AG08395 (cell line): ENCODE results near the gene MYG1.
A peak's percentile ranks its signal among the peaks of the same experiment; 100 is the strongest.

Experiments used
- DNase-seq: peaks from one replicate; pipeline ENCODE4 v3.0.0; 2012; ENCODE audit warnings: mixed read lengths, low spot score

MYG1 gene, protein sequence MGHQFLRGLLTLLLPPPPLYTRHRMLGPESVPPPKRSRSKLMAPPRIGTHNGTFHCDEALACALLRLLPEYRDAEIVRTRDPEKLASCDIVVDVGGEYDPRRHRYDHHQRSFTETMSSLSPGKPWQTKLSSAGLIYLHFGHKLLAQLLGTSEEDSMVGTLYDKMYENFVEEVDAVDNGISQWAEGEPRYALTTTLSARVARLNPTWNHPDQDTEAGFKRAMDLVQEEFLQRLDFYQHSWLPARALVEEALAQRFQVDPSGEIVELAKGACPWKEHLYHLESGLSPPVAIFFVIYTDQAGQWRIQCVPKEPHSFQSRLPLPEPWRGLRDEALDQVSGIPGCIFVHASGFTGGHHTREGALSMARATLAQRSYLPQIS

DNA sequence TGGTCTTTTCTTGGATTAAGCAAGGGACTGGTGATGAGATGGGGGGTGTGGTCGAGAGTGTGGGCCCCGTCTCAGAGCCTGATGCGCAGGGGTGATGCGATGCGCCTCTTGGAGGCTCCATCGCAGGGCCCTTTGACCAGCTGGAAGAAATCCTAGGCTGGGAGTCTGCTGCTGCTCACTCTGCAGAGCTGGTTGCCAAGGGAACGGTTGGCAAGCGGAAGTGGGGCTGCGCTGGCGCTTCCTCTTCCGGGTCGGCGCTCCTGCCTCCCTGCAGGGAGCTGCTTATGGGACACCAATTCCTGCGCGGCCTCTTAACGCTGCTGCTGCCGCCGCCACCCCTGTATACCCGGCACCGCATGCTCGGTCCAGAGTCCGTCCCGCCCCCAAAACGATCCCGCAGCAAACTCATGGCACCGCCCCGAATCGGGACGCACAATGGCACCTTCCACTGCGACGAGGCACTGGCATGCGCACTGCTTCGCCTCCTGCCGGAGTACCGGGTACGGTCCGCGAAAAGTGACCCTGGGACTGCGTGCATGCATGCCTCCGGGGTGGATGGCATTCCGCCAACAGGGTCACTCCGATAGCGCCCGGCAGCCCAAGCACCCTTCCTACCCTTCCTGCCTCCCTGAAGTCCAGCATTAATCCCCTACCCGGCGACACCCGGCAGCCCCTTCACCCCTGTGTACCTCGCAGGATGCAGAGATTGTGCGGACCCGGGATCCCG, at the start of gene MYG1:
Gene MYG1, plus strand, starts transcription at position 242 of the 727 bp plus-strand sequence. Its CDS starts 43 bp downstream, at position 285.
- peak; percentile 85 for DNase-seq

DNA sequence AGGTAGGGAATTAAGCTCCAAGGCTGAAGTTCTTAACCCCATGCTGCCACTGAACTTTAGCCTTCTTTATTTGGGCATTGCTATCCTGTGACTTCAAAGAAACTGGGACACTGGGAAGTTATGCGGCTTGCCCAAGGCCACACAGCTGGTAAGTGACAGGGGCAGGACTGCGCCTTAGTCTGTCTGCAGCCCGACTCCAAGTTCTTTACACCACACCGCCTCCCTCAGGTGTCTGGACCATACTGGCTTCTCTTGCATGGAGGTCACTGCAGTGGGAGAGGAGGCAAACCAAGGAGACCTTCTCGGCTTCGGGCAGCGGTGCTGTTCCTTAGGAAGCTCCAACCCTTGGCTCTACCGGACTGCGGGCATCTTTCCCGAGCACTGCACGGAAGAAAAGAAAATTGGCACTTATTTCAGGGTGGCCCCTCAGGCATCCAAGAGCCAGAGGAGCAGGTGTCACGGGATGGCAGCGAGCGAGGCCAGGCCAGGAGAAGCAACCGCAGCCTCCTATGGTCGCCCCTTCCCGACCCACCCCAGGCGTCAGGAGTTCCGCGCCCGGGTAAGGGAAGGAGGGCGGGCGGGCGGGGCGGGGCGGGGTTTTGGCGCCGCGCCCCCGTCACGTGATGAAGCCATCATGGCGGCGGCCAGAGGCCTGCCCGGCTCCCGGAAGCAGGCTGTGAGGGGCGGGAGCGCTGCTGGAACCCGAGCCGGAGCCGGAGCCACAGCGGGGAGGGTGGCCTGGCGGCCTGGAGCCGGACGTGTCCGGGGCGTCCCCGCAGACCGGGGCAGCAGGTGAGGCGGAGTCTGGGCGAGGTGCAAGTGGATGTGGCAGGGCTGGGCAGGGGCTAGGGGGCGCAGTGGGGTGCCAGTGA, 47.8 kb upstream of the MYG1 start:
- DNase-seq, result peak; percentile 93

DNA sequence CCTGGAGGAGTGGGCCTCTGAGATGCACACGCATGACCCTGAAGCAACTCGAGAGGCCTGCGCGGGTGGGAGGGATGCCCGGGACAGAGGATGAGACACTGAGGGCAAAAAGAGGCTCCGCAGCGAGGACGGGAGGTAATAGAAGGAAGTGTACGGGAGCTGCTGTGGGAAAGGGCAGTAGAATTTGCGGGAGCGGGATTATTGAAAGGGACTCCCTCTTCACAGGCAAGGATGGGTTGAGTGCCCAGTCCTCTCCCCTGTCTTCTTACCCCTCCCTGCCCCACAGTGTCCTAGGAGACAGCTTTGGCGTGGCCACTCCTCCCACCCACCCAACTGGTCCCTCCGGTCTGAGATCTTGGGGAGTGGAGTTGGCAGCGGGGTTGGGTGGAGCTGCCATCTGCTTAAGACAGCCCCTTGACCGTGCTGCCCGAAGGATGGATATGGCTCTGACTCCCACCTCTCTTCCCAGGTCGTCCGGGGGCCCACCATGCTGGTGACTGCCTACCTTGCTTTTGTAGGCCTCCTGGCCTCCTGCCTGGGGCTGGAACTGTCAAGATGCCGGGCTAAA, 47.1 kb upstream of the MYG1 start:
- DNase-seq, result peak; percentile 35

DNA sequence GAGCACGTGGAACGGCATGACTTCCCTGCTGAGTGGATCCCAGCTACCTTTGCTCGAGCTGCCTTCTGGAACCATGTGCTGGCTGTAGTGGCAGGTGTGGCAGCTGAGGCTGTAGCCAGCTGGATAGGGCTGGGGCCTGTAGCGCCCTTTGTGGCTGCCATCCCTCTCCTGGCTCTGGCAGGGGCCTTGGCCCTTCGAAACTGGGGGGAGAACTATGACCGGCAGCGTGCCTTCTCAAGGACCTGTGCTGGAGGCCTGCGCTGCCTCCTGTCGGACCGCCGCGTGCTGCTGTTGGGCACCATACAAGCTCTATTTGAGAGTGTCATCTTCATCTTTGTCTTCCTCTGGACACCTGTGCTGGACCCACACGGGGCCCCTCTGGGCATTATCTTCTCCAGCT, 46.2 kb upstream of the MYG1 start:
- DNase-seq, result no peak

DNA sequence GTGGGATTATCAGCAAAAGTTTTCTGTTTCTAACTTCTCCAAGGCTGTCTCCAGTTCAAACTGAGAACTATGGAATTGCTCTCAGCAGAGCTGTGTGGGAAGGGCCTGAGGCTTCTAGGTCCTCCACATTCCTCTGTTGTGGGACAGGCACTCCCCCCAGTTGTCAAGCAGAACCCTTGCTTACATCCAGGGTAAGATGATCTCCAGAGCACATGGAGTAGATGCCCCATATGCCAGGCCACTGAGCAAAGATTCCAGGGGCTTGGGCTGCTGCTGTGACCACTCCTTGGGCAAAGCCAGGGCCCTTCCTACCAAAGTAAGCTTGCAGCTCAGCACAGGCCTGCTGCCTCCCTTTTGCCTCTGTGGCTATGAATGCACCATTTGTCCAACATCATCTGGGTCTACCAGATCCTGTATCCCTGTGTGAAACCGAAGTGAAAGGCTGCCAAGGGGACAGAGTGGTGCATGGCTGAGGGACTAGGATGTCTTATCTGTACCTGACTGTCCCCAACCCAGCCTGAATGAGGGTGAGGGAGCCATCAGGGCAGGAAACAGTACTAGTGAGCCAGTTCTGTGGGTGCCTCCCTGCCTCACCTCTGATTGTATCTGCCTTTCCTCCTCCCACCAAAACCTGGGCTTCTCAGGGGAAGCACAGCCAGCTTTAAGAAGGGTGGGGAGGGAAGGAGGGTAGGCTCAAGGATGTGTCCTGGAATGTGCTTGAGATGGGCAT, 44.5 kb upstream of the MYG1 start:
- no peak for DNase-seq

DNA sequence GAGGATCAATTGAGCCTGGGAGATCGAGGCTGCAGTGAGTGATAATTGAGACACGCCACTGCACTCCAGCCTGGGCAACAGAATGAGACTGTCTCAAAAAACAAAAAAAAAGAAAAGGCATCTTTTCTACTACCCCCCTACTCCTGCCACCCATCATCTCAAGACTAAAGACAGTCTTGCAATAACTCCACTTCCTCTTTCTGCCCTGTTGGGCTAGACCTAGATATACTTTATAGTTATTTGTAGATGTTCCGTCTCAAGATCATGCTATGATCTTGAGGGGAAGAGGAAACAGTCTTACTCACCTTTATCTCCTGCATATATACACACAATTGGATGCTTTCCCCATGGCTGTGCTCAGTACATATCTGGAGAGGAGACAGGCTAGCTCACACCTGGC, 43.5 kb upstream of the MYG1 start:
- no peak for DNase-seq

DNA sequence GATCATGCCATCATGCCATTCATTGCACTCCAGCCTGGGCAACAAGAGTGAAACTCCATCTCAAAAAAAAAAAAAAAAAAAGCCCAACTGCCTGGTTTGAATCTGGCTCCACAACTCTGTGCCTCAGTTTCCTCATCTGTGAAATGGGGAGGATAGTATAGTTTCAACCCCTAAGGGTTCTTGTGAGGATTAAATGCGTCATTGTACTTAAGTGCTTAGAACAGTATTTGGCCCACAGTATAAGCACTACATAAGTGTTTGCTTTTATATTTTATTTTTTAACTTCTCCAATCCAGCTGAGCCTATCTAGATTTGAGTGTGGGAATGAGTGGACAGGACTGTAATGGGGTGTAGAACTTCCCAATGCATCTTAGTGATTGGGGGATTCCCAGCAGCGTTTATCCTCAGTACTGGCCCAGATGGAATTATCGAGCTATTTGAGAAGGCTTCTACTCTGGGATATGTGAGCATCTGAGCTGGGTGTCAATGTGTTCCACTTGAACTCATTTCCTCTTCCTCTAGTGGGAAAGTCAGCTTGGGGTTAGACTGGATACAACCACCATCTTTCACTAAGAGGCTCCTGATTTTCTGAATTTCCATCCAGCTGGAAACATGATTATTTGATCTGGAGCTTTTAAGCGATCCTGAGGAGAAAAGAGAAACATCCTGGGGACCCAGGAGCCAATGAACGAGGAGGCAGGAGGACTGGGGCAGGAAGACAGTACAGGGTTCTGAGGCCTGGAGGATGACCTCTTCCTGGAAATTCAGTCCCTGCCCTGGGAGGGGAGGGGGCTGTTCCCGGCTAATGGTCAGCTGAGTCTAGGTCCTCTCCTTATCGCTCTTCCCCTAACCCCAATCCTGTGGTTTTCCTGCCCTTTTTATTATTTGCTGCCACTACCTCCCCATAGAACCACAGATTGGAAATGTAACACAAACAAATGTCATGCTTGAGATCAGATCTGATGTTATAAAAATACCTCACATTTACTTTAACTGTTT, 40.7 kb upstream of the MYG1 start:
- no peak for DNase-seq

DNA sequence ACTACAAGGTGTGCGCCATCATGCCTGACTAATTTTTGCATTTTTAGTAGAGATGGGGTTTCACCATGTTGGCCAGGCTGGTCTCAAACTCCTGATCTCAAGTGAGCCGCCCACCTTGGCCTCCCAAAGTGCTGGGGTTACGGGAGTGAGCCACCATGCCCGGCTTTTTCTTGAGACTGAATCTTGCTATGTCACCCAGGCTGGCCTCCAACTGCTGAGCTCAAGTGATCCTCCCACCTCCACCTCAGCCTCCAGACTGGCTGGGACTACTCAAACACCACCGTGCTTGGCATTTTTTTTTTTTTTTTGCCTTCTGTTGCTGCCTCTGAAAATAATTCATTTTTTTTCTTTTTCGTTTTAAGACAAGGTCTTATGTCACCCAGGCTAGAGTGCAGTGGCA, 39.6 kb upstream of the MYG1 start:
- no peak for DNase-seq

DNA sequence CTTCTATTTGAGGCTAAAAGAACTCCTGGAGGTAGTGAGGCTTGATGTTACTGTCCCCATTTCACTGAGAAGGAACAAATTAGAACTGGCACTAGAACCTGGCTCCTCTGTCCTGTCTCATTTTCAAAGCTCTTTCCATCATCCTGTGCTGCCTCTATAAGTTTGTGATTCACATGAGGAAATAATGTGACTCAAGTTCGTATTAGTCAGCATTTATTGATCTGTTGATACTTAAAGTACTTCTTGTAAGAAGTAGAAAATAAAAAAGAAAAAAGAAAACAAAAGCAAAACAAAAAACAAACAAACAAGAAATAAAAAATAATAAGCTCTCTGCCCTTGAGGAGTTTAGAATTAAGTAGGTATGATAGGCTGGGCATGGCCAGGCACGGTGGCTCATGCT, 33.7 kb upstream of the MYG1 start:
- no peak for DNase-seq

DNA sequence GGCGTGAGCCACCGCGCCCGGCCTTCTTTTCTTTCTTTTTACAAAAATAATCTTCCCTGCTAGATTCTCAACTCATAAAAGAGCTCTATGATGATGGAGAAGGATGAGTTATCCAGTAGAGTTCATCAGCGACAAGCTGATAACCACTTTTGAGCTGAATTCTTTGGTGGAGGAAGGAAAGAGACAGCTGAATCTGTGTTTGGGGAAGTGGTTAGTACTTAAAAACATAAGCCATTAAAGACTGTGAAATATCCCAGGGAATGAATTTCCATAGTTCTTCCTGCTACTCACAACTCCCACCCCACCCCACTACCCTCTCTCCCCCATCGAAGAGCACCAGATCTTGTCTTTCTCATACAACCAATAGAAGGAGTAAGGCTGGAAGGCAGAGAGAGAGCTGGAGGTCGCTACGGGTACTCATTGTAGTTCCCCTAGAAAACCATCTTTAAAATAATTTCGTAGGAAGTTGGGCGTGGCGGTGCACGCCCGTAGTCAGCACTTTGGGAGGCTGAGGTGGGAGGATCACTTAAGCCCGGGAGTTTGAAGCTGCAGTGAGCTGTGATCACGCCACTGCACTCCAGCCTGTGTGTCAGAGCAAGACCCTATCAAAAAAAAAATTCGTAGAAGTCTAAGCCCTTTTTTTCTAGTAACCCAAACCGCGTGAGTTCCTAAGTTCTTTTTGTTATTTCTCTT, 32.0 kb upstream of the MYG1 start:
- DNase-seq, result no peak

DNA sequence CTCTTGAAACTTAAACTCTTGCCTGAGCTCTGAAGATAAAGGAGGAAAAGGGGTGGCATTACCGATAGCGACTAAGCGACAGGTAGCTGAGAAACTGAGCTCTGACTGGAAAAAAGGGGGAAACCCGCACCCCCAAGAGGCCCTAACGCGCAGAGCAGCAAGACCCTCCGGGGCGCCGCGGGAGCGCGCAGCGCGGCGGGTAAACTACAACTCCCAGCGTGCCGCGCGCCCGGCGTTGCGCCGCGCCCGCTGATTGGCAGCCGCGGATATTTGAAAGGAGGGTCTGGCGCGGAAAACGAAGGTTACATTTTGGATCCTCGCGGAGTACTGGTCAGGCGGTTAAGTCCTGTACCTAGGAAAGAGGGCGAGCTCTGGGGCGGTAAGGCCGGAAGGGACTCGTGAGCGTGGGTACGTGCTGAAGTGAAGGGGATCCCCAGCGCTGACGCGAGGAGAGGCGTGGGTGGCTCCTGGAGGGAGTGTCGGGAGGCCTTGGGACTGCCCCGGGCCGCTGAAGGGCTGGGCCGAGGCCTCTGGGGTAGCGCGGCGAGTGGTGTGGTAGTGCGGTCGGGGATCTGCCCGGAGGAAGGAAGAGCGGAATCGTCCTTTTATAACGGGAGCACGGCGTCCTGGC, 31.4 kb upstream of the MYG1 start, which contains the start of gene ESPL1:
Gene ESPL1, plus strand, starts transcription at position 301 of the 631 bp plus-strand sequence. CDS start 468 bp downstream, outside the sequence.
- DNase-seq, result peak; percentile 81

DNA sequence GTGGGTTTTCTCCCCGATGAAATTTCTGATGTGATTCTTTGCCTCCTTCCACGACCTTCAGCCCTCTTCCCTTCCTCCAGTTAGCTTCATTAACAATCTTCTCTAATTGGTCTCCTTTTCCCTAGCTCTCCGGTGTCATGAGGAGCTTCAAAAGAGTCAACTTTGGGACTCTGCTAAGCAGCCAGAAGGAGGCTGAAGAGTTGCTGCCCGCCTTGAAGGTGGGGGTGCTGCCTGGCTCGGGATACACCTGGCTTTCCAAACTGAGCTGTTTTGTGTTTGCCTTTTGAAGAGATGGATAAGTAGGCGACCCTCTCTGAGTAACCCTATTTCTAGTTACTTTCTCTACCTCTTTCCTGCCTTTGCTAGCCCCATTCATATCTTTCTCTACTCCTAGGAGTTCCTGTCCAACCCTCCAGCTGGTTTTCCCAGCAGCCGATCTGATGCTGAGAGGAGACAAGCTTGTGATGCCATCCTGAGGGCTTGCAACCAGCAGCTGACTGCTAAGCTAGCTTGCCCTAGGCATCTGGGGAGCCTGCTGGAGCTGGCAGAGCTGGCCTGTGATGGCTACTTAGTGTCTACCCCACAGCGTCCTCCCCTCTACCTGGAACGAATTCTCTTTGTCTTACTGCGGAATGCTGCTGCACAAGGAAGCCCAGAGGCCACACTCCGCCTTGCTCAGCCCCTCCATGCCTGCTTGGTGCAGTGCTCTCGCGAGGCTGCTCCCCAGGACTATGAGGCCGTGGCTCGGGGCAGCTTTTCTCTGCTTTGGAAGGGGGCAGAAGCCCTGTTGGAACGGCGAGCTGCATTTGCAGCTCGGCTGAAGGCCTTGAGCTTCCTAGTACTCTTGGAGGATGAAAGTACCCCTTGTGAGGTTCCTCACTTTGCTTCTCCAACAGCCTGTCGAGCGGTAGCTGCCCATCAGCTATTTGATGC, 30.6 kb upstream of the MYG1 start:
- peak; percentile 20 for DNase-seq

DNA sequence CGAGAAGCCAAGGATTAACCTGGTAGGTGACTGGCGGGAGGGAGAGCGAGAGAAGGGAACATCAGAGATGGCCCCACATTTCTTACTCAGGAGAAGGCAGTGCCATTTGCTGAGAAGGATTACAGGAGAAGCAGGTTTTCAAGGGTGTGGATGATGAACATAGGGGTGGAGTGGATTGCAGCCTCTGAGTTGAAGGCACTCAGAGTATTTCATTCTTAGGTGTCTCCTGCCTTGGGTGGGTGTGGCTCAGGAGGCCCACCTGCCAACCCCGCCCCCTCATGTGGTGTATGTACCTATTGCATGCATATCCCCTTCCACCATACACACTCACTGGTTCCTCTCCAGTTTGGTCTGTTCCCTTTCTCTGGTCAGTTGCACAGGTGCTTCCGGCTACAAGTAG, 25.1 kb upstream of the MYG1 start:
- no peak for DNase-seq

DNA sequence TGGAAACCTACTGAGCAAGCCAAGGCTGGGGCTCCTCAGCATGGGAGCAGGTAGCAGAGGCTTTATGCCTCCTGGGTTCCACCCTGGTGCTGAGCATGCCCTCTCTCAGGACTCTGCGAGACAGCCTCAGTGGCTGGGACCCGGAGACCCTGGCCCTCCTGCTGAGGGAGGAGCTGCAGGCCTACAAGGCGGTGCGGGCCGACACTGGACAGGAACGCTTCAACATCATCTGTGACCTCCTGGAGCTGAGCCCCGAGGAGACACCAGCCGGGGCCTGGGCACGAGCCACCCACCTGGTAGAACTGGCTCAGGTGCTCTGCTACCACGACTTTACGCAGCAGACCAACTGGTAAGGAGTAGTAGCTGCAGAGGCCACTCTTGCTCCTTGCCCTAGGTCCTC, 23.0 kb upstream of the MYG1 start:
- no peak for DNase-seq

DNA sequence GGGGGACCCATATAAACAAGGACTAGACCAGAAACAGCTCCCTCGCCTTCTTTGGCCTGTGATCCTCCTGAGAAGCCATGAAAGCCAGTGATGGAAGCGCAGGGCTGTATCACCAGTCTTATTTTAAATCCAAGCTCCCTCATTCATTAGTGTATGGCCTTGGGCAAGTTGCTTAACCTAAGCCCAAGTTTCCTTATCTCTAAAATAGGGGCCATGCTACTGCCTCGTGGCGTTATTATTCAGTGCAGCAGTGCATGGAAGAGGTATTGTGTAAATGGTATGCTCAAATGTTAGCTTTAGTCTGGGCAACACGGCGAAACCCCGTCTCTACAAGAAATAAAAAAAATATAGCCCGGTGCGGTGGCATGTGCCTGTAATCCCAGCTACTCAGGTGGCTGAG, 21.5 kb upstream of the MYG1 start:
- no peak for DNase-seq

DNA sequence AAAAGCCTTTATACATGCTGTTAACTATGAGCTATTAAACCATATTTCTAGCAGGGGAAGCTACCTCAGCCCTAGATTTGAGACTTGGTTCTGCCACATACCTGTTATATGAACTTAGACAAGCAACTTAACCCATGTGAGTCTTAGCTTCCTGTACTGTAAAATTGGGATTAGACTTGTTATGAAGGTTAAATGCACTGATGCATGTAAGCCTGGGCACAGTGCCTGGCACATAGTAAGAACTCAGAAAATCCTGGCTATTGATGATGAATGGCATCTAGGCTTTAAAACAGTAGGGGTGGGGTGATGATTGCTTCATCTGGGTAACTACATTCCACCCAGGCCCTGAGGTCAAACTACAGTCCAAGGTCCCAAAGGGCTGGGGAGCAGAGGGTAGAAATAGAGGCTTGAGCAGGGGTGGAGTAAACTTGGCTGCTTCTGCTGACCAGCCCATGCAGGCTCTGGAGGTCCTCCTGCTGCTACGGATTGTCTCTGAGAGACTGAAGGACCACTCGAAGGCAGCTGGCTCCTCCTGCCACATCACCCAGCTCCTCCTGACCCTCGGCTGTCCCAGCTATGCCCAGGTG, 20.1 kb upstream of the MYG1 start:
- no peak for DNase-seq

DNA sequence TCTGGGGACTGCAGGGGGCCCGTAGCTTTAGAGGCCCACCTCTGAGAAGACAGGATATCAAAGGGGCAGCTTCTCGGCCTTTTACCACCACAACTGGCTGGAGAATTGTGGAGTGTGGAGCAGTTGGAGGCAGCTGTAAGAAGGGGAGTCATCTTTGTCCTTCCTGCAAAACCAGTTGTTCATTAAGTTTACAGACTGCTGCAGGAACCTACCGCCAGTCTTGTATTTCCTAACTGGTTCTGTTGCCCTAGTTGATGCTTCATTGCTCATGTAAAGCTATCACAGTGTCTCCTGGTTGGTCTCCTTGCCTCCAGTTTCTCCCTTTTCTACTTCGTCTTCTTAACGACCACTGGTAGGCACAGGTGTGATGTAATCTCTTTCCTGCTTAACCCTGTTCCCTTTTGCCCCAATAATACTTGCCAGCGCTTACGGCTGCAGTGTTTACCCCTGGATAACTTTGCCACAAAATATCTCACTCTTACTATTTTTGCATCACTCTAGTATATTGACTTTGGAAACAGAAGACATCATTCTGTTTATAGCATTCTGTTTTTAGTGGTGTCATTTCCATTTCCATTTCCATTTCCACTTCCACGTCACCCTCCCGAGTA, 19.5 kb upstream of the MYG1 start:
- no peak for DNase-seq
